Osteocyte (in vitro differentiated cells): Measurements from ENCODE around the gene PPP2R5C. TPM values are rescaled to one million over a fixed set of nuclear protein-coding genes. Genes with fewer than 3 reads are reported as not detected.

Experiments
- DNase-seq: peaks from one replicate; pipeline ENCODE4 v3.0.0; 2021; ENCODE audit warnings: mixed read lengths; ENCODE audit not compliant: unreplicated experiment; ENCODE audit errors: extremely low spot score
- H3K27ac Mint-ChIP-seq: one replicate; pipeline ENCODE4 v1.8.0; 2021; ENCODE audit warnings: mild to moderate bottlenecking, mixed read lengths; ENCODE audit not compliant: unreplicated experiment
- H3K27me3 Mint-ChIP-seq: one replicate; pipeline ENCODE4 v1.8.0; 2021; ENCODE audit warnings: mixed read lengths; ENCODE audit not compliant: unreplicated experiment
- H3K36me3 Mint-ChIP-seq: one replicate; pipeline ENCODE4 v1.8.0; 2021; ENCODE audit warnings: mixed read lengths; ENCODE audit not compliant: unreplicated experiment
- H3K4me1 Mint-ChIP-seq: one replicate; pipeline ENCODE4 v1.8.0; 2021; ENCODE audit warnings: mixed read lengths; ENCODE audit not compliant: unreplicated experiment
- H3K4me3 Mint-ChIP-seq: one replicate; pipeline ENCODE4 v1.8.0; 2021; ENCODE audit warnings: mild to moderate bottlenecking, moderate library complexity, mixed read lengths; ENCODE audit not compliant: unreplicated experiment
- H3K9me3 Mint-ChIP-seq: one replicate; pipeline ENCODE4 v1.8.0; 2021; ENCODE audit warnings: mixed read lengths; ENCODE audit not compliant: unreplicated experiment
- total RNA-seq: library from RNA; stranded (reverse); gene quantifications from 2 replicates; pipeline ENCODE4 v1.2.1, GENCODE V29; 2021
- TF ChIP-seq, protein P1 (sequence below): fragments of 200-600 bp; sonication (generic); IDR thresholded peaks from 2 replicates; pipeline ENCODE4 v1.5.0; 2021; ENCODE audit warnings: antibody characterized with exemption, mild to moderate bottlenecking, moderate library complexity

PPP2R5C gene
- total RNA-seq, 1 donor from 2014 or later: 116 TPM

DNA sequence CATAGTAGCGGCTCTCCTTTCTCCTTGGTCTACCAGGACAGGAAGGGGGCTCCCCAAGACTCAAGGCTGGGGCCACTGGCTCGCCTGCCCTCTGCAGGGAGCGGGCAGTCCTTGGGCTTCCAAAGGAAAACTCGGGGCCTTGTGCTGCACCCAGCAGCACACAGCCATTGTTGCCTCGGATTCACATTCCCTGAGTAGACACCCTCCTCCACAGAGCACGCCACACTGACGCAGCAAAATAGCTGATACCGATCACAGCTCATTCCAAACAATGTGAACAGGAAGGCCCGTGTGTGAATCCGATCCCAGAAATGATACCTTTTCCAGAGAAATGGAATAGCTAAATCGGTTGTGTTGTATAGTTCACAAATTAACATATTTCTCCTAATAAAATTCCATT lies 137.8 kb downstream of the PPP2R5C start:
- H3K9me3 Mint-ChIP-seq: no peaks in the 10 kb centered on the region
- H3K36me3 Mint-ChIP-seq: peaks cover 57% of the 10 kb centered on the region
- H3K27me3 Mint-ChIP-seq: no peaks in the 10 kb centered on the region
- TF ChIP-seq, protein P1, sequence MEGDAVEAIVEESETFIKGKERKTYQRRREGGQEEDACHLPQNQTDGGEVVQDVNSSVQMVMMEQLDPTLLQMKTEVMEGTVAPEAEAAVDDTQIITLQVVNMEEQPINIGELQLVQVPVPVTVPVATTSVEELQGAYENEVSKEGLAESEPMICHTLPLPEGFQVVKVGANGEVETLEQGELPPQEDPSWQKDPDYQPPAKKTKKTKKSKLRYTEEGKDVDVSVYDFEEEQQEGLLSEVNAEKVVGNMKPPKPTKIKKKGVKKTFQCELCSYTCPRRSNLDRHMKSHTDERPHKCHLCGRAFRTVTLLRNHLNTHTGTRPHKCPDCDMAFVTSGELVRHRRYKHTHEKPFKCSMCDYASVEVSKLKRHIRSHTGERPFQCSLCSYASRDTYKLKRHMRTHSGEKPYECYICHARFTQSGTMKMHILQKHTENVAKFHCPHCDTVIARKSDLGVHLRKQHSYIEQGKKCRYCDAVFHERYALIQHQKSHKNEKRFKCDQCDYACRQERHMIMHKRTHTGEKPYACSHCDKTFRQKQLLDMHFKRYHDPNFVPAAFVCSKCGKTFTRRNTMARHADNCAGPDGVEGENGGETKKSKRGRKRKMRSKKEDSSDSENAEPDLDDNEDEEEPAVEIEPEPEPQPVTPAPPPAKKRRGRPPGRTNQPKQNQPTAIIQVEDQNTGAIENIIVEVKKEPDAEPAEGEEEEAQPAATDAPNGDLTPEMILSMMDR: no peak
- H3K4me1 Mint-ChIP-seq: no peaks in the 10 kb centered on the region
- no peak overlapping the region for H3K27ac Mint-ChIP-seq
- DNase-seq: no peak
- H3K4me3 Mint-ChIP-seq: no peak overlapping the region

DNA sequence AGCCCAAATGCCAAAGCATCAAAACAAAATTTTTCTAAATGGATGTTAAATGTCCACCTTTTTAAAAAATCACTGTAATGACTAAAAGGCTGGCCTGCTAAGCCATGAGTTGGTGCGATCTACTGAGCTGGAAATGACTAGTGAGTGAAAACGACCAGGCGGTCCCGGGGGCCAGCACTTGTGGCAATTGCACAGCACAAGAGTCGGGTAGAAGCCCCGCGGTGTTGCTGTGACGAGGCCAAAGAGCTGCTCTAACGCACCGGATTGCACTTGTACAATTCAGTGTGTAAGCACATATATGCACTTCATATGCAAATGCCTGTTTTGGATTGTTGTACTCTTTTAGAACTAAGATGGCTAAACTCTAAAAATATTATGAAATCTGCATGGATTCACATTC lies 138.7 kb downstream of the PPP2R5C start:
- DNase-seq: no peak
- H3K9me3 Mint-ChIP-seq: no peaks in the 10 kb centered on the region
- TF ChIP-seq, protein P1: no peak
- H3K36me3 Mint-ChIP-seq: peaks cover 57% of the 10 kb centered on the region
- no peak overlapping the region for H3K4me3 Mint-ChIP-seq
- H3K27ac Mint-ChIP-seq: no peak overlapping the region
- H3K4me1 Mint-ChIP-seq: no peaks in the 10 kb centered on the region
- no peaks in the 10 kb centered on the region for H3K27me3 Mint-ChIP-seq

DNA sequence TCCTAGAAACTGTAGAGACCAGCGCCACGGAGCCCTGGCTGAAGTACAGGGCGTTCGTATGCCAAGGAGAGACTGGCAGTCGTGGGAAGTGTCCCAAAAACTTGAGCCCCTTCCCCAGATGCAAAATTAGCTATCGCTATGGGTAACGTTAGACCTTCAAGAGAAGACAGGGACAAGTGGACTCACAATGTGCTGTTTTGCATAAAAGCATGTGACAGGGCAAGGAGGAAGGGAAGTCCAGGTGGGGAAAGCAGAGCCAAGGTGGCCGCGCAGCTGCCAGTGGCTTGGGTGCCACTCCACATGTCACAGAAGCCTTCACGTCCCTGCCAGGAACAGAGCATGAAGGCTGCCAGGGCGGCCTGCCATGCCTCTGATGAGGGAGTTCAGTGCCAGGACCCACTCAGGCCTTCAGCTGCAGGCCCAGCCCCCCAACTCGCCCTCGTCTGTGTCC lies 141.6 kb downstream of the PPP2R5C start:
- no peaks in the 10 kb centered on the region for H3K9me3 Mint-ChIP-seq
- H3K27ac Mint-ChIP-seq: no peak overlapping the region
- TF ChIP-seq, protein P1: no peak
- H3K27me3 Mint-ChIP-seq: no peaks in the 10 kb centered on the region
- no peak overlapping the region for H3K4me3 Mint-ChIP-seq
- DNase-seq: no peak
- H3K4me1 Mint-ChIP-seq: no peaks in the 10 kb centered on the region
- peaks cover 55% of the 10 kb centered on the region for H3K36me3 Mint-ChIP-seq

DNA sequence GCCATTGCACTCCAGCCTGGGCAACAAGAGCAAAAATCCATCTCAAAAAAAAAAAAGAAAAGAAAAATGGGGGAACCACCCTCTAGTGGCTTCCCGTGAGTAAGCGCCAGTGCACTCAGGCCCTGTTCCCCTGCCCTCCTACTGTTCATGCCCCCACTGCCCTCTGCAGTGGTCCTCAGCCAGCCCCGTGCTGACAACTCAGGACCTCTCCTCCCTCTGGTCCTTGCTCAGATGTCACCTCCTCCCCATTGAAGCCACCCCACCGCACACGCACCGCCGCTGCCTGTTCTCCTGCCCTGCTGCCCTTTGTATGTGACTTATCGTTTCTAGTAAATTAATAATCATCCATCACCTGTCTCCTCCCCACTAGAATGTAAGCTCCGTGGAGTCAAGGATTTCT lies 144.1 kb downstream of the PPP2R5C start:
- Mint-ChIP-seq H3K4me3 (no peak overlapping the region), H3K27me3 (no peaks in the 10 kb centered on the region), H3K9me3 (no peaks in the 10 kb centered on the region), H3K27ac (no peak overlapping the region), H3K4me1 (no peaks in the 10 kb centered on the region), H3K36me3 (peaks cover 51% of the 10 kb centered on the region)
- DNase-seq: no peak
- TF ChIP-seq, protein P1: no peak

DNA sequence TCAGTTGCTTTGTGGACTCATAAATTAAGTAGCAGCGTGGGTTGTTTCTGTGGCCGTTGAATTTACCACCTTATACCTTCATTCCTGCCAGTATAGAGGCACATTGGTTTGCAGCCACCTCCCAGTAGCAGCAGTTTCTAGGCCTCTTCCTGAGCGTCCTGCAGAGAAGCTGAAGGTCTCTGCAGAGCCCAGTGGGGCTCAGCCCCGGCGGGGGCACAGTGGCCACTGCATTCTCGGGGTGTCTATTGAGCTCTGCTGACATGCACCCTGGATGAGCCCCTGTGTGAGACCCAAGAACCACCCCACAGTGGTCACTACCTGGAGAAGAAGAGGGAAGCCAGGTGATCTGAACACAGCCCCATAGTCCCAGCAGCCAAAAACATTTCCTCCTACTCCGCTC lies 145.1 kb downstream of the PPP2R5C start:
- Mint-ChIP-seq H3K4me1 (no peaks in the 10 kb centered on the region), H3K27ac (no peak overlapping the region), H3K36me3 (peaks cover 46% of the 10 kb centered on the region)

More for the DNA sequence above, 145.1 kb downstream of the PPP2R5C start:
- Mint-ChIP-seq H3K27me3 (no peaks in the 10 kb centered on the region), H3K4me3 (no peak overlapping the region), H3K9me3 (no peaks in the 10 kb centered on the region)
- no peak for DNase-seq
- TF ChIP-seq, protein P1: no peak
